PFSK-1 (cell line): ENCODE results near the gene HRH3.

Source experiments
- FOXP2 ChIP-seq: optimal IDR thresholded peaks from 2 replicates; pipeline ENCODE3; 2011; ENCODE audit warnings: borderline replicate concordance, control low read depth, inconsistent platforms; ENCODE audit not compliant: insufficient read depth; ENCODE audit errors: extremely low read length, extremely low read depth
- POLR2AphosphoS5 ChIP-seq: IDR thresholded peaks from 2 replicates; pipeline ENCODE4 v1.6.1; 2012; ENCODE audit warnings: low read depth, mild to moderate bottlenecking, control low read depth, low read length, moderate library complexity
- REST ChIP-seq, 2 experiments: IDR thresholded peaks; 2 replicates each; pipeline versions ENCODE4 v1.6.1 to v1.8.0; 2011 to 2012; ENCODE audit warnings: low read depth in 2 of 2, low read length in 2 of 2, control low read depth in 1 of 2, inconsistent platforms in 1 of 2, mild to moderate bottlenecking in 1 of 2, moderate library complexity in 1 of 2; ENCODE audit not compliant: insufficient read depth in 1 of 2
- SIN3A ChIP-seq: IDR thresholded peaks from 2 replicates; pipeline ENCODE4 v1.6.1; 2012; ENCODE audit warnings: mild to moderate bottlenecking, low read length, moderate library complexity, borderline replicate concordance; ENCODE audit not compliant: insufficient read depth
- TAF1 ChIP-seq: IDR thresholded peaks from 2 replicates; pipeline ENCODE4 v1.6.1; 2012; ENCODE audit warnings: low read length, control low read depth, borderline replicate concordance; ENCODE audit not compliant: insufficient read depth

The HRH3 gene

GRCh38 chr20:62172666-62173065 lies 47.4 kb downstream of the HRH3 start:
- no peak for TF ChIP-seq REST (IDR thresholded peaks at IDR 0.05; ENCODE audit: insufficient read depth in 1 of 2, low read depth in 2 of 2, low read length in 2 of 2)
- TF ChIP-seq FOXP2, result no peak
- TF ChIP-seq TAF1, result no peak
- no peak for TF ChIP-seq POLR2AphosphoS5
- no peak for TF ChIP-seq SIN3A

GRCh38 chr20:62171245-62171644 lies 48.8 kb downstream of the HRH3 start:
- TF ChIP-seq POLR2AphosphoS5 (no peak), REST (IDR thresholded peaks at IDR 0.05; ENCODE audit: insufficient read depth in 1 of 2, low read depth in 2 of 2, low read length in 2 of 2) (no peak), FOXP2 (no peak), TAF1 (no peak), SIN3A (no peak)

GRCh38 chr20:62170536-62170935 lies 49.5 kb downstream of the HRH3 start:
- no peak for TF ChIP-seq SIN3A
- no peak for TF ChIP-seq TAF1
- TF ChIP-seq REST (IDR thresholded peaks at IDR 0.05; ENCODE audit: insufficient read depth in 1 of 2, low read depth in 2 of 2, low read length in 2 of 2), result no peak
- no peak for TF ChIP-seq FOXP2
- no peak for TF ChIP-seq POLR2AphosphoS5

- TF ChIP-seq SIN3A, result no peak
- no peak for TF ChIP-seq TAF1
- TF ChIP-seq FOXP2, result no peak
These were observed 51.1 kb downstream of the HRH3 start for GRCh38 chr20:62168890-62169435.

- TF ChIP-seq TAF1, result no peak
- TF ChIP-seq REST (IDR thresholded peaks at IDR 0.05; ENCODE audit: insufficient read depth in 1 of 2, low read depth in 2 of 2, low read length in 2 of 2), result no peak
- TF ChIP-seq POLR2AphosphoS5, result no peak
- TF ChIP-seq SIN3A, result no peak
- TF ChIP-seq FOXP2, result no peak
These were observed 52.0 kb downstream of the HRH3 start for GRCh38 chr20:62168061-62168460.
